Smooth muscle cell (in vitro differentiated cells): ENCODE measurements around the gene DUSP16. TPM values are rescaled to one million over a fixed set of nuclear protein-coding genes. Genes with fewer than 3 reads are reported as not detected.

ENCODE experiments used
- DNase-seq: peaks from one replicate; lab custom pipeline; 2025; ENCODE audit not compliant: unreplicated experiment; lab: John Stamatoyannopoulos, UW
- H2AFZ ChIP-seq: fragments of 200-600 bp; sonication (generic); 2 replicates; pipeline ENCODE4 v1.6.0; 2016; ENCODE audit warnings: antibody characterized with exemption, low read depth, mild to moderate bottlenecking
- H3F3A ChIP-seq: fragments of 200-600 bp; sonication (generic); 2 replicates; pipeline ENCODE4 v1.6.0; 2017; ENCODE audit warnings: antibody characterized with exemption, low read depth
- H3K27ac ChIP-seq: fragments of 200-600 bp; sonication (generic); 2 replicates; pipeline ENCODE4 v1.5.1; 2016; ENCODE audit warnings: low read depth, mild to moderate bottlenecking
- H3K27me3 ChIP-seq: fragments of 200-600 bp; sonication (generic); 2 replicates; pipeline ENCODE4 v1.6.1; 2016; ENCODE audit warnings: low read depth, mild to moderate bottlenecking
- H3K36me3 ChIP-seq: fragments of 200-600 bp; sonication (generic); 2 replicates; pipeline ENCODE4 v1.5.1; 2016; ENCODE audit warnings: low read depth
- H3K4me1 ChIP-seq: fragments of 200-600 bp; sonication (generic); 2 replicates; pipeline ENCODE4 v1.5.1; 2016; ENCODE audit warnings: low read depth
- H3K4me2 ChIP-seq: fragments of 200-600 bp; sonication (generic); 2 replicates; pipeline ENCODE4 v1.6.0; 2016; ENCODE audit warnings: mild to moderate bottlenecking
- H3K4me3 ChIP-seq: fragments of 200-600 bp; sonication (generic); 2 replicates; pipeline ENCODE4 v1.5.1; 2016; ENCODE audit warnings: mild to moderate bottlenecking
- H3K79me2 ChIP-seq: fragments of 200-600 bp; sonication (generic); 2 replicates; pipeline ENCODE4 v1.6.0; 2016; ENCODE audit warnings: low read depth, mild to moderate bottlenecking
- H3K9ac ChIP-seq: fragments of 200-600 bp; sonication (generic); 2 replicates; pipeline ENCODE4 v1.6.0; 2016; ENCODE audit warnings: low read depth
- H3K9me3 ChIP-seq: fragments of 200-600 bp; sonication (generic); replicated peaks from 2 replicates; pipeline ENCODE4 v1.5.1; 2016; ENCODE audit warnings: low read depth
- H4K20me1 ChIP-seq: fragments of 200-600 bp; sonication (generic); 2 replicates; pipeline ENCODE4 v1.6.0; 2016; ENCODE audit warnings: low read depth
- CTCF ChIP-seq: fragments of 200-600 bp; sonication (generic); IDR thresholded peaks from 2 replicates; pipeline ENCODE4 v1.5.1; 2017; ENCODE audit warnings: borderline replicate concordance, mild to moderate bottlenecking, antibody characterized with exemption; ENCODE audit not compliant: insufficient read depth, poor library complexity, severe bottlenecking
- WGBS: methylation state at CpG from one replicate; pipeline ENCODE4 v1.1.7; 2016; ENCODE audit warnings: low lambda C conversion rate; 5-methylcytosine and 5-hydroxymethylcytosine counted together
- polyA plus RNA-seq: library from polyadenylated mRNA; unstranded; fragments of >200 nt; fragmentation: Nextera tagmentation; extraction: Ambion mirVana; gene quantifications from 2 replicates; pipeline ENCODE4 v1.2.1, GENCODE V29; 2016
- total RNA-seq: library from RNA; depleted of rRNA; stranded (reverse); fragments of >200 nt; gene quantifications from 2 replicates; pipeline ENCODE4 v1.2.3, GENCODE V29; 2014

The DUSP16 gene
- total and polyA plus RNA-seq, 2 experiments from 2014 or later, result 1.2 to 10.8 TPM

DNA sequence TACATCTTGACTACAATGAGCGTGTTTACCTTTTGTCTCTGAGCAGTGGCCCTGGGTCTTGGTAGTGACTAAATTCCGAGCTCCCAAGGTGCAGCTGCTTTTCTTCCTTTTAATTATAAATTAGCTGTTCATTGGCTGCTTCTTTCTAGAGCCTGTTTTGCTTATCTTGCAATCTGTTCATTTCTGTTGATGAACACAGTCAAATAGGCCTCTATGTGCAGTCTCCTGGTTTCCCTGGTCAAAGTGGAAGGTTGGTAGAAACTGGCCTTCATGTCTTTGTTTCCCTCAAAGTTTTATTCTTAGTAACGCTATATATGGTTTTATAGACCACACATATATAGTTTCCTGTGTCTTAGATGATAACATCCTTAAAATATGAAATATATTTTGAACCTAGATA is 94.1 kb downstream of the DUSP16 start:
- no peak overlapping the region for H3K27ac ChIP-seq
- no peak overlapping the region for H2AFZ ChIP-seq
- no peaks in the 10 kb centered on the region for H3K79me2 ChIP-seq
- no peaks in the 10 kb centered on the region for H3K4me1 ChIP-seq
- no peak overlapping the region for H3K4me2 ChIP-seq
- no peaks in the 10 kb centered on the region for H4K20me1 ChIP-seq
- no peak for DNase-seq
- H3F3A ChIP-seq, result no peaks in the 10 kb centered on the region
- 99% methylated on average over 3 of the region's 3 CpGs for WGBS
- H3K36me3 ChIP-seq, result no peaks in the 10 kb centered on the region
- TF ChIP-seq CTCF, result no peak
- H3K27me3 ChIP-seq, result no peaks in the 10 kb centered on the region
- no peak overlapping the region for H3K4me3 ChIP-seq
- no peaks in the 10 kb centered on the region for H3K9me3 ChIP-seq
- no peak overlapping the region for H3K9ac ChIP-seq

GRCh38 chr12:12467688-12468261 is 94.9 kb downstream of the DUSP16 start:
- WGBS, result 94% methylated on average over 14 of the region's 14 CpGs
- H3K27ac ChIP-seq, result no peak overlapping the region

DNA sequence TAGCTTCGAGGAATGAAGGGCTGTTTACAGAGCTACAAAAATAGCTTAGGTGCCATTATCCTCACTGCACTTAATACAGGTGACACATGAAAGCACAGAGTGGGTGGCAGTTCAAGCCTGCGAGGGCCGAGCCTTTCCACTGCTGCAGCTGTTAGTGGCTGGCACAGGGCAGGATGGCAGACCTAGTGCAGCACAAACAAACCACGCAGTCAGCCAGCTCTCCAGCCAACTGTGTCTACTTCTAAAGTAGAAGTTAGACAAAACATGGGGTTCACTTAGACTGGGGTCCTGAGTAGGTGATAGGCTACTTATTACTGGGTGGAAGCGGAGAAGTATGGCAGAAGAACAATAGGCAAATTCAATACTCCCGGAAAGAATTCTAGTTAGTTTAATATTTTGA is 95.4 kb downstream of the DUSP16 start:
- DNase-seq, result no peak
- H2AFZ ChIP-seq, result no peak overlapping the region

More at GRCh38 chr12:12467688-12468261, 94.9 kb downstream of the DUSP16 start:
- Histone ChIP-seq H3K4me1 (no peaks in the 10 kb centered on the region), H2AFZ (no peak overlapping the region), H3F3A (no peaks in the 10 kb centered on the region), H3K36me3 (no peaks in the 10 kb centered on the region), H3K79me2 (no peaks in the 10 kb centered on the region), H3K4me3 (no peak overlapping the region), H3K9ac (no peak overlapping the region), H3K9me3 (no peaks in the 10 kb centered on the region), H3K4me2 (no peak overlapping the region), H4K20me1 (no peaks in the 10 kb centered on the region), H3K27me3 (no peaks in the 10 kb centered on the region)
- DNase-seq, result no peak
- no peak for TF ChIP-seq CTCF

More for the DNA sequence above, 95.4 kb downstream of the DUSP16 start:
- Histone ChIP-seq H3F3A (no peaks in the 10 kb centered on the region), H3K27me3 (no peaks in the 10 kb centered on the region), H3K4me2 (no peak overlapping the region), H4K20me1 (no peaks in the 10 kb centered on the region), H3K9me3 (no peaks in the 10 kb centered on the region), H3K9ac (no peak overlapping the region), H3K79me2 (no peaks in the 10 kb centered on the region), H3K4me1 (no peaks in the 10 kb centered on the region), H3K36me3 (no peaks in the 10 kb centered on the region), H3K27ac (no peak overlapping the region), H3K4me3 (no peak overlapping the region)
- WGBS, result 95% methylated on average over 6 of the region's 6 CpGs
- TF ChIP-seq CTCF, result no peak
